ENCODE data around the gene CDC7. TPM values are rescaled to one million over a fixed set of nuclear protein-coding genes. Genes with fewer than 3 reads are reported as not detected.
A peak's percentile ranks its signal among the peaks of the same experiment; 100 is the strongest.

Gene CDC7
- total and polyA plus RNA-seq, 2 donors (not counting 1 experiment from before 2014, with no cell fraction given), result 3.1 to 5.1 TPM

GRCh38 chr1:91568261-91568660, 67.6 kb downstream of the CDC7 start:
- no peak for DNase-seq (ENCODE audit: low read depth in 2 of 2)
- no peaks in the 10 kb centered on the region for H4K20me1 ChIP-seq (ENCODE audit: control insufficient read depth, extremely low read depth, insufficient read depth, low read length)
- no peak overlapping the region for H3K27ac ChIP-seq (ENCODE audit: insufficient read depth, low read length)
- H3K4me1 ChIP-seq (ENCODE audit: control insufficient read depth, extremely low read depth, insufficient read depth, low read length), result peaks cover 18% of the 10 kb centered on the region
- no peak overlapping the region for H3K4me3 ChIP-seq (replicated peaks in 1 of 4; ENCODE audit: control extremely low read depth in 1 of 4, insufficient read depth in 1 of 4, low read depth in 3 of 4, low read length in 4 of 4)
- no peaks in the 10 kb centered on the region for H3K36me3 ChIP-seq (ENCODE audit: control insufficient read depth, insufficient read depth, low read length)
- no peaks in the 10 kb centered on the region for H3K79me2 ChIP-seq (ENCODE audit: control insufficient read depth, insufficient read depth, low read length)
- H3K9me3 ChIP-seq (ENCODE audit: control insufficient read depth, insufficient read depth, low read depth, low read length), result no peaks in the 10 kb centered on the region
- no peak for TF ChIP-seq EZH2 (IDR thresholded peaks at IDR 0.05; ENCODE audit: low read length, missing control alignments)
- TF ChIP-seq, protein P1, sequence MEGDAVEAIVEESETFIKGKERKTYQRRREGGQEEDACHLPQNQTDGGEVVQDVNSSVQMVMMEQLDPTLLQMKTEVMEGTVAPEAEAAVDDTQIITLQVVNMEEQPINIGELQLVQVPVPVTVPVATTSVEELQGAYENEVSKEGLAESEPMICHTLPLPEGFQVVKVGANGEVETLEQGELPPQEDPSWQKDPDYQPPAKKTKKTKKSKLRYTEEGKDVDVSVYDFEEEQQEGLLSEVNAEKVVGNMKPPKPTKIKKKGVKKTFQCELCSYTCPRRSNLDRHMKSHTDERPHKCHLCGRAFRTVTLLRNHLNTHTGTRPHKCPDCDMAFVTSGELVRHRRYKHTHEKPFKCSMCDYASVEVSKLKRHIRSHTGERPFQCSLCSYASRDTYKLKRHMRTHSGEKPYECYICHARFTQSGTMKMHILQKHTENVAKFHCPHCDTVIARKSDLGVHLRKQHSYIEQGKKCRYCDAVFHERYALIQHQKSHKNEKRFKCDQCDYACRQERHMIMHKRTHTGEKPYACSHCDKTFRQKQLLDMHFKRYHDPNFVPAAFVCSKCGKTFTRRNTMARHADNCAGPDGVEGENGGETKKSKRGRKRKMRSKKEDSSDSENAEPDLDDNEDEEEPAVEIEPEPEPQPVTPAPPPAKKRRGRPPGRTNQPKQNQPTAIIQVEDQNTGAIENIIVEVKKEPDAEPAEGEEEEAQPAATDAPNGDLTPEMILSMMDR (conservative IDR thresholded peaks at IDR 0.05 in 1 of 2, IDR thresholded peaks at IDR 0.05 in 1 of 2; ENCODE audit: low read depth in 1 of 2, low read length in 2 of 2), result no peak
- H3K9ac ChIP-seq (ENCODE audit: insufficient read depth, low read length), result no peak overlapping the region
- no peak overlapping the region for H2AFZ ChIP-seq (ENCODE audit: low read length)
- no peaks in the 10 kb centered on the region for H3K27me3 ChIP-seq (ENCODE audit: control insufficient read depth, insufficient read depth, low read length)
- no peak overlapping the region for H3K4me2 ChIP-seq (ENCODE audit: extremely low read depth, insufficient read depth, low read length)

DNA sequence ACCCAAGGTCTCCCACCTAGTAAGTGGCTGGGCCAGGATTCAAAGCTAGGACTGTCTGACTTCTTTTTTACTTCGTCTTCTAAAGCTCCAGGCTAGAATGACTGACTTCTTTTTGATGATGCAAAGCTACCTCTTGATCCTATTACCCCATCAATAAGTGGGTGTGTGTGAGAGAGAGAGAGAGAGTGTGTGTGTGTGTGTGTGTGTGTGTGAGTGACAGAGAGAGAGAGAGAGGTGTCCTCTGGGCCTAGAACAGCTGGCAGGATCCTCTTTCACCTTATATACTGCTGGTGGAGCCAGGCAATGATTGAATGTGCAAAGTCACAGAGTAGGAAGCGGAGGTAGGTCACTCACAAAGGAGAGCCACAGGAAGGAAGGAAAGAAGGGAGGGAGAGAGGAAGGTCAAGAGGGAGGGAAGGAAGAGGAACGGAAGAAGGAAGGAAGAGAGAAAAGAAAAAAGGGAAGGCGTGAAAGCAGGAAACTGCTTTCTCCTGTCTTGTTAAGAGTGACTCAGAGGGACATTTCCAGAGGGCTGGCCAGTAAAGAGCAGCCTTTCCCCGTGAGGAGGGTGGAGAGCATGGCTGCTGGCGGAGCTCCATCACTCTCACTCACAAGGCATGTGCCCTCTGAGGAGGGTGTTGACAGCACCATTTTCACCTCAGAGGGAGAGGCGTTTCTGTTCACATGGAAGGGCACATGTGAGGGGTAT, 68.9 kb downstream of the CDC7 start:
- Histone ChIP-seq H3K36me3 (ENCODE audit: control insufficient read depth, insufficient read depth, low read length) (no peaks in the 10 kb centered on the region), H3K9ac (ENCODE audit: insufficient read depth, low read length) (no peak overlapping the region), H3K4me3 (replicated peaks in 1 of 4; ENCODE audit: control extremely low read depth in 1 of 4, insufficient read depth in 1 of 4, low read depth in 3 of 4, low read length in 4 of 4) (no peak overlapping the region), H2AFZ (ENCODE audit: low read length) (peak overlapping the region; percentile 10), H3K79me2 (ENCODE audit: control insufficient read depth, insufficient read depth, low read length) (no peaks in the 10 kb centered on the region), H3K27ac (ENCODE audit: insufficient read depth, low read length) (peak overlapping the region; percentile 94), H3K4me1 (ENCODE audit: control insufficient read depth, extremely low read depth, insufficient read depth, low read length) (peaks cover 18% of the 10 kb centered on the region), H3K4me2 (ENCODE audit: extremely low read depth, insufficient read depth, low read length) (peak overlapping the region; percentile 53), H4K20me1 (ENCODE audit: control insufficient read depth, extremely low read depth, insufficient read depth, low read length) (no peaks in the 10 kb centered on the region), H3K27me3 (ENCODE audit: control insufficient read depth, insufficient read depth, low read length) (no peaks in the 10 kb centered on the region), H3K9me3 (ENCODE audit: control insufficient read depth, insufficient read depth, low read depth, low read length) (no peaks in the 10 kb centered on the region)
- DNase-seq (ENCODE audit: low read depth in 2 of 2), result peak; percentile 94
- no peak for TF ChIP-seq EZH2 (IDR thresholded peaks at IDR 0.05; ENCODE audit: low read length, missing control alignments)
- TF ChIP-seq, protein P1 (conservative IDR thresholded peaks at IDR 0.05 in 1 of 2, IDR thresholded peaks at IDR 0.05 in 1 of 2; ENCODE audit: low read depth in 1 of 2, low read length in 2 of 2), result no peak

DNA sequence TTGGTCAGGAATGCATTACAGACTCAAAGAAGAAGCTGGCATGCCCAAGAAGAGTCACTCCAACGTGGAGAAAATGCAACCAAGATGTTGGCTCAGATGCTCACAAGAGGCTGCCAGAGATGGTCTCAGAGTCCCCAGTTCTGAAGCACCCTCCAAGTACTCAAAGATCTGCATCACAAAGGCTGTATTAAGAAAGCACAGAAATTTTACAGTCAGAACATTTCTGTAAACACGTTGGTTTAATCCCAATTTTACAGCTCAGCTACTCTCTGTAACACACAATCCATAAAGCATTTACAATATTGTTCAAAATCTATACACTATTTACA, 69.4 kb downstream of the CDC7 start:
- H3K27me3 ChIP-seq (ENCODE audit: control insufficient read depth, insufficient read depth, low read length), result no peaks in the 10 kb centered on the region
- no peak overlapping the region for H3K4me3 ChIP-seq (replicated peaks in 1 of 4; ENCODE audit: control extremely low read depth in 1 of 4, insufficient read depth in 1 of 4, low read depth in 3 of 4, low read length in 4 of 4)
- no peaks in the 10 kb centered on the region for H4K20me1 ChIP-seq (ENCODE audit: control insufficient read depth, extremely low read depth, insufficient read depth, low read length)
- peak overlapping the region; percentile 30 for H3K4me2 ChIP-seq (ENCODE audit: extremely low read depth, insufficient read depth, low read length)
- no peak for TF ChIP-seq EZH2 (IDR thresholded peaks at IDR 0.05; ENCODE audit: low read length, missing control alignments)
- TF ChIP-seq, protein P1 (conservative IDR thresholded peaks at IDR 0.05 in 1 of 2, IDR thresholded peaks at IDR 0.05 in 1 of 2; ENCODE audit: low read depth in 1 of 2, low read length in 2 of 2), result no peak
- H3K9me3 ChIP-seq (ENCODE audit: control insufficient read depth, insufficient read depth, low read depth, low read length), result no peaks in the 10 kb centered on the region
- no peak overlapping the region for H3K9ac ChIP-seq (ENCODE audit: insufficient read depth, low read length)
- no peaks in the 10 kb centered on the region for H3K36me3 ChIP-seq (ENCODE audit: control insufficient read depth, insufficient read depth, low read length)
- H3K27ac ChIP-seq (ENCODE audit: insufficient read depth, low read length), result peak overlapping the region; percentile 94
- H3K4me1 ChIP-seq (ENCODE audit: control insufficient read depth, extremely low read depth, insufficient read depth, low read length), result peaks cover 14% of the 10 kb centered on the region
- no peak for DNase-seq (ENCODE audit: low read depth in 2 of 2)
- H2AFZ ChIP-seq (ENCODE audit: low read length), result no peak overlapping the region
- H3K79me2 ChIP-seq (ENCODE audit: control insufficient read depth, insufficient read depth, low read length), result no peaks in the 10 kb centered on the region
